Esophagus muscularis mucosa (tissue), 3 donors: ENCODE data around the gene CD207.
A peak's percentile ranks its signal among the peaks of the same experiment; 100 is the strongest.

Source experiments
- CTCF ChIP-seq, 3 experiments: fragments of 200-600 bp in 2 of 3; fragments of 450-650 bp in 1 of 3; sonication (generic) in 2 of 3; IDR thresholded peaks; one replicate each; pipeline ENCODE4 v1.5.1; 2017 to 2019; ENCODE audit warnings: antibody characterized with exemption in 3 of 3, mild to moderate bottlenecking in 2 of 3, moderate library complexity in 1 of 3
- POLR2A ChIP-seq: fragments of 450-650 bp; IDR thresholded peaks from one replicate; pipeline ENCODE4 v1.6.1; 2017; ENCODE audit warnings: antibody characterized with exemption, moderate library complexity, mild to moderate bottlenecking, low read depth

- TF ChIP-seq CTCF (IDR thresholded peaks at IDR 0.05) (peak in 1 of 3 experiments; percentile 19), POLR2A (no peak)
Observed at GRCh38 chr2:70785137-70785911, 50.3 kb downstream of the CD207 start.
